A673 (cell line): ENCODE data around the gene PRKG1. TPM values are rescaled to one million over a fixed set of nuclear protein-coding genes. Genes with fewer than 3 reads are reported as not detected.

Experiments used
- BruUV-seq: library from RNA; stranded (reverse); fragments of 400-500 nt; replicated peaks from 2 replicates; lab custom pipeline; 2021; lab: Mats Ljungman, UMichigan
- CTCF ChIA-PET: fragments of 300-600 bp; sonication (Branson Sonifier 250); formaldehyde crosslinking; loops from one replicate; lab custom pipeline; 2022; ENCODE audit warnings: antibody characterized with exemption; lab: Charles Lee
- POLR2A ChIA-PET: fragments of 300-600 bp; sonication (Branson Sonifier 250); formaldehyde crosslinking; loops from one replicate; lab custom pipeline; 2022; ENCODE audit warnings: antibody characterized with exemption; ENCODE audit not compliant: low non-redundant PET; lab: Charles Lee
- DNase-seq: peaks from one replicate; pipeline ENCODE4 v3.0.0-alpha.2; 2015; ENCODE audit warnings: low spot score
- H3K27ac ChIP-seq: fragments of 200-600 bp; sonication (generic); 2 replicates; pipeline ENCODE4 v1.5.1; 2016; ENCODE audit warnings: mixed run types, low read depth, mild to moderate bottlenecking, mixed read lengths, antibody characterized with exemption, low read length; ENCODE audit not compliant: poor library complexity, severe bottlenecking
- H3K27me3 ChIP-seq: fragments of 200-600 bp; sonication (generic); replicated peaks from 2 replicates; pipeline ENCODE4 v1.6.1; 2017; ENCODE audit warnings: mixed run types, low read depth, mild to moderate bottlenecking, mixed read lengths, antibody characterized with exemption, low read length; ENCODE audit not compliant: insufficient read depth, poor library complexity
- H3K36me3 ChIP-seq: fragments of 200-600 bp; sonication (generic); 2 replicates; pipeline ENCODE4 v1.6.1; 2016; ENCODE audit warnings: mixed run types, mild to moderate bottlenecking, mixed read lengths, antibody characterized with exemption, low read length; ENCODE audit not compliant: insufficient read depth, poor library complexity, severe bottlenecking
- H3K4me1 ChIP-seq: fragments of 200-600 bp; sonication (generic); 2 replicates; pipeline ENCODE4 v1.6.1; 2017; ENCODE audit warnings: mixed run types, mild to moderate bottlenecking, mixed read lengths, antibody characterized with exemption, low read length; ENCODE audit not compliant: insufficient read depth, poor library complexity, severe bottlenecking
- H3K4me3 ChIP-seq: fragments of 200-600 bp; sonication (generic); 2 replicates; pipeline ENCODE4 v1.5.1; 2016; ENCODE audit warnings: low read depth, mixed run types, mild to moderate bottlenecking, mixed read lengths, low read length; ENCODE audit not compliant: poor library complexity, severe bottlenecking
- H3K9me3 ChIP-seq: fragments of 200-600 bp; sonication (generic); 2 replicates; pipeline ENCODE4 v1.6.1; 2016; ENCODE audit warnings: mixed run types, low read depth, mild to moderate bottlenecking, mixed read lengths, antibody characterized with exemption, low read length; ENCODE audit not compliant: poor library complexity, severe bottlenecking
- CTCF ChIP-seq: fragments of 300-800, 200-600 bp; sonication (generic); conservative IDR thresholded peaks from 2 replicates; pipeline ENCODE4 v1.5.1; 2017; ENCODE audit warnings: low read depth, mild to moderate bottlenecking, antibody characterized with exemption, low read length, moderate library complexity, mixed read lengths
- EZH2 ChIP-seq: fragments of 200-600 bp; sonication (generic); IDR thresholded peaks from 2 replicates; pipeline ENCODE4 v1.6.1; 2017; ENCODE audit warnings: borderline replicate concordance, low read depth, mild to moderate bottlenecking, mixed read lengths, antibody characterized with exemption, low read length; ENCODE audit not compliant: poor library complexity, severe bottlenecking
- intact Hi-C: fragments of 100-400 bp; cut with micrococcal nuclease; formaldehyde crosslinking; loops from one replicate; pipeline ENCODE4 v1.10.0; 2022; ENCODE audit not compliant: unreplicated experiment
- total RNA-seq: library from RNA; stranded (reverse); gene quantifications from 2 replicates; pipeline ENCODE4 v1.2.3, GENCODE V29; 2021

PRKG1 gene
- total RNA-seq, 1 experiment from 2014 or later, result 0.58 TPM

DNA sequence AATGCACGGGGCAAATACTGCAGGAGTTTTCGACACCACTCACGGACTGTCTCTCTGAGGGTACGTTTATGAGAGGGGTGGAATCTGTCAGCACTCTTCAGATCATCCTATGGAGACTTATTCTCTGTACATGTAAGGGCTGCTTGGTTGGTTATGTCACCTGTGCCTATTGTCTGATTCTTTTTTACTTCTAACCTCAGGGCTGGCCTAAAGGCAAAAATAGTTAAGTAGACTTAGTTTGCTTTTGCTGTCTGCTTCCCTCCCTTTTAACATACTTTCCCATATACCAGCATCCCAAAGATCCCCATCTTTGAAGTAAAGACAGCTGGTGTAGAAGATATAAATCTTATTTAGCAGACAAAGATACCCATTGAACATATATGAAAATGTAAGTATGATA lies 105.9 kb downstream of the PRKG1 start:
- BruUV-seq, result no TSS peak
- intact Hi-C loops, result no loop called here
- ChIA-PET CTCF (no interaction called here), POLR2A (no interaction called here)
- no peak for TF ChIP-seq EZH2
- no peak for TF ChIP-seq CTCF
- H3K4me3 ChIP-seq, result no peak overlapping the region
- H3K27me3 ChIP-seq, result no peaks in the 10 kb centered on the region
- no peaks in the 10 kb centered on the region for H3K4me1 ChIP-seq
- H3K27ac ChIP-seq, result no peak overlapping the region
- DNase-seq, result no peak
- no peaks in the 10 kb centered on the region for H3K36me3 ChIP-seq
- H3K9me3 ChIP-seq, result no peaks in the 10 kb centered on the region

DNA sequence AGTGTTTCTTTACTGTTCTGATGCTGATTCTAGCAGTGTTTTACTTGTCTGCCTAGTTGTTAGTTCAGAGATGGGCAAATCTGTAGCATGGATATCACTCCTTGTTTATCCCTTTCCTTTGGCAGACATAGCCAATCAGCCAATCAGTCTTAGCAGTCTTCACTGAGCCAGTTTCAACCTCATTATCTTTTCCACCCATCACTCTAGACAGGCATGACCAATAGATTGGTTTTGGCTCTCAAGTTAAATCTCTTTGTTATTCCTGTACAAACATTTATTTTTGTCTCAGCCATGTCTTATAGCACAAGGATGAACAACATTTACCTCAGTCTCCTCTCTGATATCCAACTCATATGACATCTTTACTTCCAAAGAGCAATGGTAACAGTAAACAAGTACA lies 109.5 kb downstream of the PRKG1 start:
- DNase-seq, result no peak
- intact Hi-C loops, result no loop called here
- no peak overlapping the region for H3K27ac ChIP-seq
- no peak for TF ChIP-seq EZH2
- TF ChIP-seq CTCF, result no peak
- ChIA-PET CTCF (no interaction called here), POLR2A (no interaction called here)
- no peaks in the 10 kb centered on the region for H3K27me3 ChIP-seq
- H3K9me3 ChIP-seq, result no peaks in the 10 kb centered on the region
- H3K4me1 ChIP-seq, result no peaks in the 10 kb centered on the region
- no peak overlapping the region for H3K4me3 ChIP-seq
- no TSS peak for BruUV-seq
- H3K36me3 ChIP-seq, result no peaks in the 10 kb centered on the region

GRCh38 chr10:51186361-51186760 lies 112.1 kb downstream of the PRKG1 start:
- TF ChIP-seq CTCF (no peak), EZH2 (no peak)
- CTCF ChIA-PET, result no interaction called here
- H3K36me3 ChIP-seq, result no peaks in the 10 kb centered on the region
- no peaks in the 10 kb centered on the region for H3K4me1 ChIP-seq
- H3K4me3 ChIP-seq, result no peak overlapping the region
- intact Hi-C loops, result no loop called here
- H3K9me3 ChIP-seq, result no peaks in the 10 kb centered on the region
- no peaks in the 10 kb centered on the region for H3K27me3 ChIP-seq
- POLR2A ChIA-PET, result no interaction called here
- no peak for DNase-seq
- no TSS peak for BruUV-seq
- H3K27ac ChIP-seq, result no peak overlapping the region
